Measurements from ENCODE around the gene GSG1L.

- TF ChIP-seq CTCF (conservative IDR thresholded peaks at IDR 0.05) (no peak), ZFX (IDR thresholded peaks at IDR 0.05) (no peak)
Measured at GRCh38 chr16:27781981-27782880, 281.3 kb downstream of the GSG1L start.

All from C4-2B (cell line).